ENCODE measurements around the gene ITGA5.

The ITGA5 gene

GRCh38 chr12:54389134-54389508 lies 29.9 kb downstream of the ITGA5 start:
- no peak for DNase-seq (ENCODE audit: low read depth)

GRCh38 chr12:54388237-54389133 lies 30.6 kb downstream of the ITGA5 start:
- no peak for DNase-seq (ENCODE audit: low read depth)

- no peak for DNase-seq (ENCODE audit: low read depth)
These were observed 32.0 kb downstream of the ITGA5 start for GRCh38 chr12:54387114-54387467.

- DNase-seq (ENCODE audit: low read depth), result no peak
These were observed 32.5 kb downstream of the ITGA5 start for GRCh38 chr12:54386403-54387113.

- no peak for DNase-seq (ENCODE audit: low read depth)
These were observed 33.7 kb downstream of the ITGA5 start for GRCh38 chr12:54385251-54385914.

- no peak for DNase-seq (ENCODE audit: low read depth)
These were observed 34.5 kb downstream of the ITGA5 start, which contains the start of gene ZNF385A for GRCh38 chr12:54384591-54385041. Gene ZNF385A (minus strand): TSS chr12:54384733. CDS start chr12:54384514, 219 bp downstream.

- no peak for DNase-seq (ENCODE audit: low read depth)
These were observed 35.9 kb downstream of the ITGA5 start for GRCh38 chr12:54383041-54383609.

- no peak for DNase-seq (ENCODE audit: low read depth)
These were observed 37.9 kb downstream of the ITGA5 start for GRCh38 chr12:54381136-54381535.

GRCh38 chr12:54379398-54380201 lies 39.5 kb downstream of the ITGA5 start:
- DNase-seq (ENCODE audit: low read depth), result peak; percentile 82

GRCh38 chr12:54378796-54379397 lies 40.2 kb downstream of the ITGA5 start:
- DNase-seq (ENCODE audit: low read depth), result no peak

- no peak for DNase-seq (ENCODE audit: low read depth)
These were observed 41.1 kb downstream of the ITGA5 start for GRCh38 chr12:54377797-54378515.

- DNase-seq (ENCODE audit: low read depth), result no peak
These were observed 42.1 kb downstream of the ITGA5 start for GRCh38 chr12:54377007-54377406.

GRCh38 chr12:54376596-54376995 lies 42.5 kb downstream of the ITGA5 start:
- no peak for DNase-seq (ENCODE audit: low read depth)

- DNase-seq (ENCODE audit: low read depth), result no peak
These were observed 43.8 kb downstream of the ITGA5 start for GRCh38 chr12:54375259-54375579.

GRCh38 chr12:54374562-54375258 lies 44.4 kb downstream of the ITGA5 start:
- no peak for DNase-seq (ENCODE audit: low read depth)

GRCh38 chr12:54373649-54374561 lies 45.2 kb downstream of the ITGA5 start:
- DNase-seq (ENCODE audit: low read depth), result no peak

- no peak for DNase-seq (ENCODE audit: low read depth)
These were observed 46.8 kb downstream of the ITGA5 start for GRCh38 chr12:54372113-54372806.
